Bronchial epithelial cell (primary cell): ENCODE results near the gene UCP3. TPM values are rescaled to one million over a fixed set of nuclear protein-coding genes. Genes with fewer than 3 reads are reported as not detected.

Source experiments
- DNase-seq: peaks from one replicate; pipeline ENCODE4 v3.0.0-alpha.2; 2010; ENCODE audit warnings: low read depth
- FAIRE-seq: peaks from 2 replicates; lab custom pipeline; 2011; peaks lifted over from hg19 to GRCh38; lab: Jason Lieb, UNC
- H3K27me3 ChIP-seq: 2 replicates; pipeline ENCODE4 v1.5.1; 2011; ENCODE audit warnings: low read length; ENCODE audit not compliant: control insufficient read depth, insufficient read depth
- H3K36me3 ChIP-seq: 2 replicates; pipeline ENCODE4 v1.5.1; 2011; ENCODE audit warnings: low read length; ENCODE audit not compliant: control insufficient read depth, insufficient read depth
- H3K4me3 ChIP-seq: 2 replicates; pipeline ENCODE4 v1.5.1; 2011; ENCODE audit warnings: mild to moderate bottlenecking, low read depth, low read length, control low read depth
- CTCF ChIP-seq: IDR thresholded peaks from 2 replicates; pipeline ENCODE4 v1.5.1; 2011; ENCODE audit warnings: mild to moderate bottlenecking, moderate library complexity, low read length, control low read depth, inconsistent platforms; ENCODE audit not compliant: insufficient read depth, severe bottlenecking
- total RNA-seq: library from RNA; depleted of rRNA; stranded (reverse); fragments of >200 nt; gene quantifications from 2 replicates; pipeline ENCODE4 v1.2.1, GENCODE V29; 2014

UCP3 gene
- total RNA-seq, 1 donor from 2014 or later, result under 0.01 TPM

GRCh38 chr11:73983741-73984538 lies 24.9 kb downstream of the UCP3 start:
- Histone ChIP-seq H3K4me3 (peak overlapping the region; percentile 67), H3K27me3 (no peaks in the 10 kb centered on the region), H3K36me3 (peaks cover 2% of the 10 kb centered on the region)
- TF ChIP-seq CTCF, result no peak
- DNase-seq (no peak), FAIRE-seq (no peak)

GRCh38 chr11:73982990-73983740 lies 25.7 kb downstream of the UCP3 start:
- peak overlapping the region; percentile 67 for H3K4me3 ChIP-seq
- peaks cover 2% of the 10 kb centered on the region for H3K36me3 ChIP-seq
- FAIRE-seq (no peak), DNase-seq (peak; percentile 77)
- H3K27me3 ChIP-seq, result no peaks in the 10 kb centered on the region
- no peak for TF ChIP-seq CTCF

- H3K4me3 ChIP-seq, result peak within 1 kb of the TSS; percentile 67
- H3K27me3 ChIP-seq, result no peaks in the 10 kb centered on the region
- no peak for FAIRE-seq
- H3K36me3 ChIP-seq, result peaks cover 5% of the 10 kb centered on the region
- DNase-seq, result no peak
- TF ChIP-seq CTCF, result no peak
Observed at GRCh38 chr11:73982595-73982989, 26.3 kb downstream of the UCP3 start, which contains the start of gene UCP2. Gene UCP2, minus strand, starts transcription at chr11:73982843. Its CDS starts 4,465 bp downstream, at chr11:73978378.

DNA sequence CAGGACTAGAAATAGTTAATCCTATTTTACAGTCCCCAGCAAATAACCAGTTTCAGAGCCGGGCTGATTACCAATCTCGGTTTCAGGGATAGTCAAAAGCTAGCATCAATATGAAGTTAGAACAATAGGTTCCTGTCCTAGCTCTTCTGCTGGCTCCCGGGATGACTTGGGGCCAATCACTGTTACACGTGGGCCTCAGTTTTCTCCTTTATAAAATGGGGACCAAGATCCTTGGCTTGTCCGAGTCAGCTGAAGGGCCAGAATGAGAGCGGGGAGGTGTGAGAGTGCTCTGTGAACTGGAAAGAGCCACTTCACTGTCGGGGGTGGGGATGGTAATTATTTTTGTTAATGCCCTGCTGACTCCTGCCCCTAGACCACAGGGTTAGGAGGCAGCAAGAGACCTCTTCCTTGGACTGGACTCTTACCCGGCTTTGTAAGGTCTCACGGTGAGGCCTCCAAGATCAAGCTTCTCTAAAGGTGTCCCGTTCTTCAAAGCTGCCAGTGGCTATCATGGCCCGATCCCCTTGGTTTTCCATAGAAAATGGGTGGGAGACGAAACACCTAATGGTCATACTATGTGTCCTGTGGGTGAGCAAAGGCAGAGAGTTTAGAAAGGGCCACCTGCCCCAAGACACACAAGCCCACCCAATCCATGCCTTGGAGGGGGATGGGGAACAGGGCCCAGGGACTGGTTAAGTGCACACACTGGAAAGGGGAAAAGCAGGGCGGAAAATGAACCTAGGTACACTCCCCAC lies 27.7 kb downstream of the UCP3 start:
- DNase-seq (no peak), FAIRE-seq (no peak)
- TF ChIP-seq CTCF, result no peak
- H3K27me3 ChIP-seq, result no peaks in the 10 kb centered on the region
- H3K4me3 ChIP-seq, result no peak overlapping the region
- H3K36me3 ChIP-seq, result peaks cover 5% of the 10 kb centered on the region

DNA sequence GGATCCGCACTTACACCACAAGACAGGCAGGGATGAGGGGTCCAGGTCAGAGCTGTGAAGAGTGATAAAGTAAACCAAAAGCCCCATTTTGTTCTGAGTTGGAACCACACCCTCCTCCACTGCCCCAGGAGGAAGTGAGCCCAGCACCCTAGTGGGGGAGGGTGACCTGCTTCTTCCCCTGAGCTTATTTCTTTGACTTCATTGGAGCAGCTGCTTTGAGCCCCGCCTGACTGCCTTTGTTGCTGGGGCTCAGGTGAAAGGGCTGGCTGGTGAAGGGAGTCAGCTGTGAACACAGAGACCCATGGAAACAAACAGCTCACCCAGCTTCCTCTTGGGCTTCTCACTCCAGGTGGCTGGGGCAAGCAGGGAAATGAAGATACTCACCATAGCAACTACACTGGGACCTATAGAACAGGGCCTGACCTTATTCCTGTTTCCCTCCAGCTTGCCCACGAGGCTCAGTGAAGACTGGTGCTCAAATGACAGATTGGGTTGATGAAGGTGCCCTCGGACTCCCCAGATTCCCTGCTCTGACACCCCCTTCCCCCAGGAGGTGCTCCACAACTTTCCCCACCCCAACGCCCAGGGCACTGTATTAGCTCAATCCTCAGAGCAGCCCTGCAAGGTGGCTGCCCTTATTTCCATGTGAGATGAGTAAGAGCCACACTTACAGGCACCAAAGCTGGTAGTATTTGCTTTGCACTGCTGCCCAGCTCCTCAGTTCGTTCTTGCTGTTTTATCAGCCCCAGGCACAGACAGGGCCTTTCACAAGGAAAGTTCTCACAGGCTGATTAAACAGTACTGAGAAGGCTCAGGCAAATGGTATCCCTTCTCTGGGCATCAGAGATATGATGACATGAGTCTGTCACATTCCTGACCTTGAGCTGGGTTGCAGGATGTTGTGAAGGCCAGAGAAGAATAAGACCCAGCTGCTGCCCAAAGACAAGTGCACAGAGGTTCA lies 28.6 kb downstream of the UCP3 start:
- Histone ChIP-seq H3K4me3 (no peak overlapping the region), H3K27me3 (no peaks in the 10 kb centered on the region), H3K36me3 (peaks cover 5% of the 10 kb centered on the region)
- no peak for TF ChIP-seq CTCF
- peak; percentile 49 for DNase-seq
- no peak for FAIRE-seq
